ENCODE results near the gene THADA. TPM values are rescaled to one million over a fixed set of nuclear protein-coding genes. Genes with fewer than 3 reads are reported as not detected.

THADA gene
- total RNA-seq, 1 donor from 2014 or later, result 33.8 TPM

GRCh38 chr2:43268066-43268953 lies 327.5 kb downstream of the THADA start:
- Mint-ChIP-seq H3K4me1 (peaks cover 20% of the 10 kb centered on the region), H3K27ac (ENCODE audit: unreplicated experiment) (peak overlapping the region; percentile 75), H3K9me3 (no peaks in the 10 kb centered on the region), H3K36me3 (ENCODE audit: low read depth) (peaks cover 5% of the 10 kb centered on the region), H3K27me3 (ENCODE audit: low read depth) (no peaks in the 10 kb centered on the region), H3K4me3 (no peak overlapping the region)
- TF ChIP-seq CTCF (conservative IDR thresholded peaks at IDR 0.05), result no peak
- no peak for DNase-seq (ENCODE audit: low read depth, low spot score)

- H3K27me3 Mint-ChIP-seq (ENCODE audit: low read depth), result no peaks in the 10 kb centered on the region
- TF ChIP-seq CTCF (conservative IDR thresholded peaks at IDR 0.05), result no peak
- no peak for DNase-seq (ENCODE audit: low read depth, low spot score)
- H3K27ac Mint-ChIP-seq (ENCODE audit: unreplicated experiment), result no peak overlapping the region
- H3K9me3 Mint-ChIP-seq, result no peaks in the 10 kb centered on the region
- peaks cover 11% of the 10 kb centered on the region for H3K36me3 Mint-ChIP-seq (ENCODE audit: low read depth)
- no peak overlapping the region for H3K4me3 Mint-ChIP-seq
- peaks cover 20% of the 10 kb centered on the region for H3K4me1 Mint-ChIP-seq
Measured at GRCh38 chr2:43267381-43267780, 328.5 kb downstream of the THADA start.

- no peak for DNase-seq (ENCODE audit: low read depth, low spot score)
- no peak overlapping the region for H3K4me3 Mint-ChIP-seq
- H3K9me3 Mint-ChIP-seq, result no peaks in the 10 kb centered on the region
- H3K27me3 Mint-ChIP-seq (ENCODE audit: low read depth), result no peaks in the 10 kb centered on the region
- H3K36me3 Mint-ChIP-seq (ENCODE audit: low read depth), result peaks cover 9% of the 10 kb centered on the region
- H3K4me1 Mint-ChIP-seq, result peaks cover 20% of the 10 kb centered on the region
- no peak for TF ChIP-seq CTCF (conservative IDR thresholded peaks at IDR 0.05)
- peak overlapping the region; percentile 4 for H3K27ac Mint-ChIP-seq (ENCODE audit: unreplicated experiment)
Measured at GRCh38 chr2:43266711-43267111, 329.1 kb downstream of the THADA start.

- Mint-ChIP-seq H3K27ac (ENCODE audit: unreplicated experiment) (peak overlapping the region; percentile 27), H3K27me3 (ENCODE audit: low read depth) (no peaks in the 10 kb centered on the region), H3K36me3 (ENCODE audit: low read depth) (peaks cover 9% of the 10 kb centered on the region), H3K9me3 (no peaks in the 10 kb centered on the region), H3K4me3 (no peak overlapping the region), H3K4me1 (peaks cover 19% of the 10 kb centered on the region)
- TF ChIP-seq CTCF (conservative IDR thresholded peaks at IDR 0.05), result no peak
- DNase-seq (ENCODE audit: low read depth, low spot score), result no peak
Measured at GRCh38 chr2:43265421-43265820, 330.4 kb downstream of the THADA start.

GRCh38 chr2:43265001-43265400 lies 330.8 kb downstream of the THADA start:
- peaks cover 9% of the 10 kb centered on the region for H3K36me3 Mint-ChIP-seq (ENCODE audit: low read depth)
- no peak for TF ChIP-seq CTCF (conservative IDR thresholded peaks at IDR 0.05)
- H3K4me3 Mint-ChIP-seq, result no peak overlapping the region
- DNase-seq (ENCODE audit: low read depth, low spot score), result no peak
- no peaks in the 10 kb centered on the region for H3K27me3 Mint-ChIP-seq (ENCODE audit: low read depth)
- H3K27ac Mint-ChIP-seq (ENCODE audit: unreplicated experiment), result no peak overlapping the region
- no peaks in the 10 kb centered on the region for H3K9me3 Mint-ChIP-seq
- H3K4me1 Mint-ChIP-seq, result peaks cover 14% of the 10 kb centered on the region
